ENCODE measurements around the gene BAZ2A.
"Not testable (repeated sequence)": the region's sequence is repeated elsewhere in the genome, so short reads cannot be mapped to it uniquely, and the experiment has no call there.

BAZ2A gene

GRCh38 chr12:56591961-56592360 lies 38.2 kb downstream of the BAZ2A start:
- DNase-seq, result no peak

- no peak for DNase-seq
Observed at GRCh38 chr12:56591126-56591525, 39.0 kb downstream of the BAZ2A start.

DNA sequence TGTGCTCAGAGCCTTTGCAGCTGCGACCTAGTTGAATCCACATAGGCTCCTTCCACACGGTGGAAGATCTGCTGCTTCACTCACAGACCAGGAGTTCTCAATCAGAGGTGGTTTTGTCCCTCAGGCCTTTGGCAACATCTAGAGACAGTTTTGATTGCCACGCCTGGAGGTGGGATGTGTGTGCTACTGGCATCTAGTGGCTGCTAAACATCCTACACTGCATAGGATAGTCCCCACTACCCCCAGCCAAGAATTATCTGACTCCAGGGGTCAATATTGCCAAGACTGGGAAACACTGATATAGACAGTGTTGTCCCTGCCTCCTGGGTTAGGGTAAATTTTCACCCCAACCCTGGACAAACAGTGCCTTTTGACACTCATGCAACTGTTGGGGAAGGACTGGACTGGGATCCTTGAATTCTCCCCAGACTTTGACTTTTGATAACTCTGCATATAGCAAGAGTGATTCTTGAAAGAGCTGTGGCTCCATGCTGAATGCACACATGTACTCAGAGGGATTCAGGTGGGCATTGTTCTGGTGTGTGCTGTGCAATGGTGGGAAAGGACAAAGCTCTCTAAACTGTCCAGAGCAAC lies 39.8 kb downstream of the BAZ2A start:
- DNase-seq, result no peak

GRCh38 chr12:56589783-56590182 lies 40.3 kb downstream of the BAZ2A start:
- no peak for DNase-seq

GRCh38 chr12:56585098-56585497 lies 45.0 kb downstream of the BAZ2A start:
- DNase-seq, result no peak

DNA sequence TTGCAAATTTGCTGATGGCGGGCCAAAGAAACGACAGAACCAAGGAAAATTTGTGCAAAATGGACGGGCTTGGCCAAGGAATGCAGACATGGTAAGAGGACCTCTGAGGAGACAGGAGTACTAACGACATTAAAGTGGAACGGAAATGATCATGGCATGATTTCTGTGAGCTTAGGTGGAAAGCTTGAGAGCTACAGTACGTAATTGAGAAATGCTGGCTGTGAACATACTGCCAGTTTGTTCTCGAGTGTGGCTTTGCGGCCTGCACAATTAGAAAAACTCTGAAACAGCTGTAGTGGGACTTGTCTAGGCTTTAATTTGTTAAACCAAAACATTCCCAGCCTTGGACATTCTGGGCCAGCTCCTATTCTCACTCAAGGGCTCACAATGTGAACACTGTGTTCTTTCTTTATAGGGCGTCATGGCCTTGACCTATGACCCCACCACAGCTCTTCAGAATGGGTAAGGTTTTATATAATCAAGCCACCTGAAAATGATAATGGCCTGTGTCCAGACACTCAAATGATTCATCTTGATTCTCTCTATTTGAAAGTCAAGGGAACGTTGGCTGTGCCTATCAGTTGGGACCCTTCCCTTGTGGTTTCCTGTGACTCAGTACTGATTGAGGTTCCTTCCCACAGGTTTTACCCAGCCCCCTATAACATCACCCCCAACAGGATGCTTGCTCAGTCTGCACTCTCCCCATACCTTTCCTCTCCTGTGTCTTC lies 48.5 kb downstream of the BAZ2A start:
- DNase-seq, result peak; percentile 16

- DNase-seq, result no peak
Observed at GRCh38 chr12:56578983-56579546, 51.1 kb downstream of the BAZ2A start.

GRCh38 chr12:56577248-56577647 lies 52.9 kb downstream of the BAZ2A start:
- not testable (repeated sequence) for DNase-seq

DNA sequence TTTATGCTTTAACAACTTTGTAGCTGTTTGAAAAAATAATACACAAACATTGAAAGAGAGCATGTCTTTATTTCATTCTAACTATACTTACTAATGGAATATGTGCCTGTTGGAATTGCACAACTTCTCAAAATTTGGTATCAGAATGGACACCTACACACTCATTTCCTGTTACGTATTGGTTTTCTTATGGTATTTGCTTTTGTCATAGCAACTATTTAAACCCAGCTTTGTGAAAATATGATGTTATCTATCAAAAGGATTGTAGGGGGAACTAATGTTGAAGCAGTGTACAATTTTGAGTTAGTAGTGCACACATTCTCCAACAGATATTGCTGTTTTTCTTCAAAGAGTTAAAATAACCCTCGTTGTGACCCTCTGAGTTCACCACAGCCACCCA lies 55.9 kb downstream of the BAZ2A start:
- no peak for DNase-seq

DNA sequence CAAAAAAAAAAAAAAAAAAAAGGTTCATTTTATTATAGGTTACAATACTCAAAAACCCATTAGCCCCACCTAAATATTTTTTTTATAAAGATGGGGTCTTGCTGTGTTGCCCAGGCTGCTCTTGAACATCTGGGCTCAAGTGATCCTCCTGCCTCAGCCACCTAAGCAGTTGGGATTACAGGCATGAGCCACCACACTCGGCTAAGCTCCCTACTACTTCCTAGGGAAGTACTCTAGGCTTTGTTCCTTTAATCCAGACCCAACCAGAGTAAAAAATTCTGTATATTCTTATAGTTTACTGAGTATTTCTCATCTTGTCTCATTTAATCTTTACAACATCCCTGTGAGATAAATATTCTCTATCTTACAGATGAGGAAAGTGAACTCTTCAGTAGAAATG lies 57.8 kb downstream of the BAZ2A start:
- no peak for DNase-seq

- DNase-seq, result no peak
Observed at GRCh38 chr12:56571121-56571520, 59.0 kb downstream of the BAZ2A start.

- DNase-seq, result no peak
Observed at GRCh38 chr12:56568146-56568545, 62.0 kb downstream of the BAZ2A start.

DNA sequence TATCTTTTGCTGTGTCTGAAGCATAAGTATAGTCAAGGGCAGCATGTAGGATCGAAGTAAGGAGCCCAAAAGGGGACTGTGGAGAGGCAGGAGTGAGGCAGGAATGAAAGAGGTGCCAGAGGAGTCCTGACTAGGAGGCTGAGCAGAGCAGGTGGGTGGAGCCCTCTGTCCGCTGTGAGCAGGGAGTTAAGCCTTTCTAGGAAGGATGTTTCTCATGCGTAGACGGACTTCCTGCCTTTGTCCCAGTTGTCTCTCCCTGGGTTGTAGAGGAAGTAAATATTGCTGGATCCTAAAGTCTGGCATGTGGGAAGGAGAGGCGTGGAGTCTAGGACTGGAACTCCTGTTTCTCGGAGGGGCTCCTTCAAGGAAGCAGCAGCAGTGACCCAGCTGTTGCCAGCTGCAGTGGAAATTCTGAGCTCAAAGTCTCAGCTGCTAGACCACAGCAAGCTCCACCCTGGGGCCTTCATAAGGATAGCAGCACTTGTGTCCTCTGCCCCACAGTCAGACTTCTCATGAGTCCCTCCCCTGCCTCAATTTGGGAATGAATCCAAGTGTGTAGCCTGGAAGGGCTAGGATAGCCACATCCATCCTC lies 64.5 kb downstream of the BAZ2A start:
- DNase-seq, result peak; percentile 38

DNA sequence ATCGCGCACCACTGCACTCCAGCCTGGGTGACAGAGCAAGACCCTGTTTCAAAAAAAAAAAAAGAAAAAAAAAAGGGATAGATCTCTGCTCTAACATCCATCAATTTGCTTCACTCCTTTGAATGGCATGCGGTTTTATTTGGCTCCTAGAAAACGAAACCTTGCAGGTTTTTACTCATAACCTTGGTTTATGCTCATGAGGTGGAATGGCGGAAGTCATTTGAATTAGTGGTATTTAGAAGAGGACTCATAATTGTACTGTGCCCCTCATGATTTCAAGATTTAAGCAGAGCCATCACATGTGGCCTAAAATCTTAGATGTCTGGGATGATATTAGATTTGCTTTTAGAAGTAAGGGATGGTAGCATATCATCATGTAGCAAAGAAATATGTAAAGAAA lies 79.1 kb downstream of the BAZ2A start:
- no peak for DNase-seq

- no peak for DNase-seq
Observed at GRCh38 chr12:56546680-56547079, 83.4 kb downstream of the BAZ2A start.
